ENCODE results near the gene MAP3K2. TPM values are rescaled to one million over a fixed set of nuclear protein-coding genes. Genes with fewer than 3 reads are reported as not detected.

MAP3K2 gene
- total and polyA plus RNA-seq, 2 of the 8 experiments (the other 6 are each of a cell fraction or from before 2014, with no cell fraction given) = 2.0 to 23.2 TPM

- no peak for TF ChIP-seq ATF2 (IDR thresholded peaks at IDR 0.05; ENCODE audit: low read length)
- no peak for TF ChIP-seq SP4 (IDR thresholded peaks at IDR 0.05; ENCODE audit: low read length)
- TF ChIP-seq KDM4A (IDR thresholded peaks at IDR 0.05; ENCODE audit: low read depth, low read length, severe bottlenecking) = no peak
- no peak for TF ChIP-seq RXRA (IDR thresholded peaks at IDR 0.05; ENCODE audit: insufficient read depth, low read depth, low read length)
Measured at GRCh38 chr2:127347734-127348392, 39.9 kb downstream of the MAP3K2 start (continued).
